Measurements from ENCODE around the gene VPS25. TPM values are rescaled to one million over a fixed set of nuclear protein-coding genes. Genes with fewer than 3 reads are reported as not detected.

VPS25 gene
- total and polyA plus RNA-seq, 9 of the 15 experiments (the other 6 are each of a cell fraction or from before 2014, with no cell fraction given): 123 to 352 (median 180) TPM

DNA sequence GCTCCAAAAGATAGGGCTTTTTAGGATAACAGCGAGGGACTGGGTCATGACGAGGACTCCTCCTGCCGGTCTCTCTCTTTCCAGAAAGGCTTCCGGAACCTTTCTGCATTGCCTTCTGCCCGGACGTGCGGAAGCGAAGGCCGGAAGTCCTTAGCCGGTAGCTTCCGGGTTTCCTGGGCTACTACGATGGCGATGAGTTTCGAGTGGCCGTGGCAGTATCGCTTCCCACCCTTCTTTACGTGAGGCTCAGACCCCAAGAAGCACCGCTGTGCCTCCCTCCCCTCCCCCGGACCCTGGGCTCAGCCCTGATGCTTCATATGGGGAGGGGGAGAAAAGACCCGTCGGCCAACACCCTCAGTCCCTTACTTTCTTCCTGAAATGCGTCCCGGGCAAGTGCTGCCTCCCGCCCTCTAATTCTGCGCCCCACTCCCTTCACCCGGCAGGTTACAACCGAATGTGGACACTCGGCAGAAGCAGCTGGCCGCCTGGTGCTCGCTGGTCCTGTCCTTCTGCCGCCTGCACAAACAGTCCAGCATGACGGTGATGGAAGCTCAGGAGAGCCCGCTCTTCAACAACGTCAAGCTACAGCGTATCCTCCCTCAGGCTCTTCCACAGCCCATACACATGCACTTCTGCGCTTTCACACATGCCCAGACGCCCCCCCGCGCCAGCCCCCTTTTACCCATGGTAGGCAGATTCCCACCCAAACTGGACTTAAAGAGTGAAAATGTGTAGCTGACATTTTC, at the start of gene VPS25 (continued):
- TF ChIP-seq, protein P1, sequence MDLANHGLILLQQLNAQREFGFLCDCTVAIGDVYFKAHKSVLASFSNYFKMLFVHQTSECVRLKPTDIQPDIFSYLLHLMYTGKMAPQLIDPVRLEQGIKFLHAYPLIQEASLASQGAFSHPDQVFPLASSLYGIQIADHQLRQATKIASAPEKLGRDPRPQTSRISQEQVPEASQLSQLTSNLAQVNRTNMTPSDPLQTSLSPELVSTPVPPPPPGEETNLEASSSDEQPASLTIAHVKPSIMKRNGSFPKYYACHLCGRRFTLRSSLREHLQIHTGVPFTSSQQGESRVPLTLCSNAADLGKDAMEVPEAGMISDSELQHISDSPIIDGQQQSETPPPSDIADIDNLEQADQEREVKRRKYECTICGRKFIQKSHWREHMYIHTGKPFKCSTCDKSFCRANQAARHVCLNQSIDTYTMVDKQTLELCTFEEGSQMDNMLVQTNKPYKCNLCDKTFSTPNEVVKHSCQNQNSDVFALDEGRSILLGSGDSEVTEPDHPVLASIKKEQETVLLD (IDR thresholded peaks at IDR 0.05): no peak
- TF ChIP-seq LEF1 (IDR thresholded peaks at IDR 0.05) (no peak), NCOA2 (IDR thresholded peaks at IDR 0.05; ENCODE audit: partially characterized antibody in 2 of 2) (no peak), ZNF436 (CRISPR knock-in tag; IDR thresholded peaks at IDR 0.05) (no peak), BCOR (IDR thresholded peaks at IDR 0.05) (no peak), SAFB (IDR thresholded peaks at IDR 0.05; ENCODE audit: borderline replicate concordance, low read depth, low read length) (no peak), TSHZ1 (CRISPR knock-in tag; IDR thresholded peaks at IDR 0.05) (peak; percentile 10; the same call in 1 of the 2 replicates), NR2C2 (CRISPR knock-in tag; IDR thresholded peaks at IDR 0.05) (no peak), NR2C2 (tag; IDR thresholded peaks at IDR 0.05) (peak; percentile 93), KDM4B (IDR thresholded peaks at IDR 0.05; ENCODE audit: borderline replicate concordance in 2 of 2, low read depth in 1 of 2) (peak in 1 of 2 experiments; percentile 93; a peak in 2 of 4 replicates), IRF9 (tag; IDR thresholded peaks at IDR 0.05) (no peak)
- TF ChIP-seq, protein P2, sequence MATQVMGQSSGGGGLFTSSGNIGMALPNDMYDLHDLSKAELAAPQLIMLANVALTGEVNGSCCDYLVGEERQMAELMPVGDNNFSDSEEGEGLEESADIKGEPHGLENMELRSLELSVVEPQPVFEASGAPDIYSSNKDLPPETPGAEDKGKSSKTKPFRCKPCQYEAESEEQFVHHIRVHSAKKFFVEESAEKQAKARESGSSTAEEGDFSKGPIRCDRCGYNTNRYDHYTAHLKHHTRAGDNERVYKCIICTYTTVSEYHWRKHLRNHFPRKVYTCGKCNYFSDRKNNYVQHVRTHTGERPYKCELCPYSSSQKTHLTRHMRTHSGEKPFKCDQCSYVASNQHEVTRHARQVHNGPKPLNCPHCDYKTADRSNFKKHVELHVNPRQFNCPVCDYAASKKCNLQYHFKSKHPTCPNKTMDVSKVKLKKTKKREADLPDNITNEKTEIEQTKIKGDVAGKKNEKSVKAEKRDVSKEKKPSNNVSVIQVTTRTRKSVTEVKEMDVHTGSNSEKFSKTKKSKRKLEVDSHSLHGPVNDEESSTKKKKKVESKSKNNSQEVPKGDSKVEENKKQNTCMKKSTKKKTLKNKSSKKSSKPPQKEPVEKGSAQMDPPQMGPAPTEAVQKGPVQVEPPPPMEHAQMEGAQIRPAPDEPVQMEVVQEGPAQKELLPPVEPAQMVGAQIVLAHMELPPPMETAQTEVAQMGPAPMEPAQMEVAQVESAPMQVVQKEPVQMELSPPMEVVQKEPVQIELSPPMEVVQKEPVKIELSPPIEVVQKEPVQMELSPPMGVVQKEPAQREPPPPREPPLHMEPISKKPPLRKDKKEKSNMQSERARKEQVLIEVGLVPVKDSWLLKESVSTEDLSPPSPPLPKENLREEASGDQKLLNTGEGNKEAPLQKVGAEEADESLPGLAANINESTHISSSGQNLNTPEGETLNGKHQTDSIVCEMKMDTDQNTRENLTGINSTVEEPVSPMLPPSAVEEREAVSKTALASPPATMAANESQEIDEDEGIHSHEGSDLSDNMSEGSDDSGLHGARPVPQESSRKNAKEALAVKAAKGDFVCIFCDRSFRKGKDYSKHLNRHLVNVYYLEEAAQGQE (IDR thresholded peaks at IDR 0.05; ENCODE audit: borderline replicate concordance): peak; percentile 11; the same call in 1 of the 2 replicates
- TF ChIP-seq, protein P2 (CRISPR knock-in tag; IDR thresholded peaks at IDR 0.05; ENCODE audit: low read depth): no peak
